Activated naive CD8-positive, alpha-beta T cell treated with anti-CD3 and anti-CD28 coated beads, Interleukin-2, amount 50 U/mL, for 24 hours (primary cell): ENCODE measurements around the gene FOXF1.

ENCODE experiments used
- ATAC-seq: fragments of 150-1000 bp; cut with Tn5 transposase; one replicate; pipeline ENCODE4 v1.10.0; 2021
- DNase-seq: peaks from one replicate; pipeline ENCODE4 v3.0.0; 2021
- H3K27ac Mint-ChIP-seq: one replicate; pipeline ENCODE4 v1.8.0; 2021; ENCODE audit warnings: mild to moderate bottlenecking, mixed read lengths
- H3K27me3 Mint-ChIP-seq: one replicate; pipeline ENCODE4 v1.8.0; 2021; ENCODE audit warnings: mixed read lengths
- H3K36me3 Mint-ChIP-seq: one replicate; pipeline ENCODE4 v1.8.0; 2021; ENCODE audit warnings: low read depth, mixed read lengths
- H3K4me1 Mint-ChIP-seq: one replicate; pipeline ENCODE4 v1.8.0; 2021; ENCODE audit warnings: mixed read lengths
- H3K4me3 Mint-ChIP-seq: one replicate; pipeline ENCODE4 v1.8.0; 2021; ENCODE audit warnings: mild to moderate bottlenecking, moderate library complexity, mixed read lengths
- H3K9me3 Mint-ChIP-seq: one replicate; pipeline ENCODE4 v1.8.0; 2021; ENCODE audit warnings: mixed read lengths

The FOXF1 gene

GRCh38 chr16:86505899-86506864 lies 4.1 kb upstream of the FOXF1 start:
- ATAC-seq = no peak
- H3K27ac Mint-ChIP-seq = no peak overlapping the region

GRCh38 chr16:86507173-86508027 lies 2.9 kb upstream of the FOXF1 start:
- H3K36me3 Mint-ChIP-seq = no peaks in the 10 kb centered on the region
- H3K27ac Mint-ChIP-seq = peak overlapping the region; percentile 70
- ATAC-seq = no peak
- H3K9me3 Mint-ChIP-seq = no peaks in the 10 kb centered on the region
- peak overlapping the region; percentile 34 for H3K4me3 Mint-ChIP-seq
- DNase-seq = no peak
- peaks cover 28% of the 10 kb centered on the region for H3K4me1 Mint-ChIP-seq
- H3K27me3 Mint-ChIP-seq = peaks cover 70% of the 10 kb centered on the region

More at GRCh38 chr16:86505899-86506864, 4.1 kb upstream of the FOXF1 start:
- H3K27me3 Mint-ChIP-seq = peaks cover 71% of the 10 kb centered on the region
- H3K36me3 Mint-ChIP-seq = no peaks in the 10 kb centered on the region
- H3K4me3 Mint-ChIP-seq = peak overlapping the region; percentile 26
- no peak for DNase-seq
- peaks cover 26% of the 10 kb centered on the region for H3K4me1 Mint-ChIP-seq
- H3K9me3 Mint-ChIP-seq = no peaks in the 10 kb centered on the region

- H3K4me1 Mint-ChIP-seq = peaks cover 30% of the 10 kb centered on the region
- peak overlapping the region; percentile 70 for H3K27ac Mint-ChIP-seq
- no peak for DNase-seq
- no peaks in the 10 kb centered on the region for H3K9me3 Mint-ChIP-seq
- peak overlapping the region; percentile 34 for H3K4me3 Mint-ChIP-seq
- ATAC-seq = no peak
- no peaks in the 10 kb centered on the region for H3K36me3 Mint-ChIP-seq
- H3K27me3 Mint-ChIP-seq = peaks cover 68% of the 10 kb centered on the region
Measured at GRCh38 chr16:86508028-86508946, 2.0 kb upstream of the FOXF1 start.

GRCh38 chr16:86508947-86509758 lies 1.2 kb upstream of the FOXF1 start:
- peak overlapping the region; percentile 69 for H3K4me3 Mint-ChIP-seq
- H3K27ac Mint-ChIP-seq = peak overlapping the region; percentile 59
- DNase-seq (no peak), ATAC-seq (no peak)
- no peaks in the 10 kb centered on the region for H3K36me3 Mint-ChIP-seq
- H3K4me1 Mint-ChIP-seq = peaks cover 34% of the 10 kb centered on the region
- H3K27me3 Mint-ChIP-seq = peaks cover 66% of the 10 kb centered on the region
- H3K9me3 Mint-ChIP-seq = no peaks in the 10 kb centered on the region

GRCh38 chr16:86509759-86510464 lies 415 bp upstream of the FOXF1 start:
- DNase-seq (no peak), ATAC-seq (no peak)
- no peak overlapping the region for H3K4me3 Mint-ChIP-seq
- H3K9me3 Mint-ChIP-seq = no peaks in the 10 kb centered on the region
- peaks cover 66% of the 10 kb centered on the region for H3K27me3 Mint-ChIP-seq
- H3K27ac Mint-ChIP-seq = no peak overlapping the region
- no peaks in the 10 kb centered on the region for H3K36me3 Mint-ChIP-seq
- H3K4me1 Mint-ChIP-seq = peaks cover 33% of the 10 kb centered on the region

- no peak for ATAC-seq
- H3K27me3 Mint-ChIP-seq = peaks cover 64% of the 10 kb centered on the region
- H3K36me3 Mint-ChIP-seq = no peaks in the 10 kb centered on the region
- no peak overlapping the region for H3K4me3 Mint-ChIP-seq
- no peaks in the 10 kb centered on the region for H3K9me3 Mint-ChIP-seq
- H3K4me1 Mint-ChIP-seq = peaks cover 23% of the 10 kb centered on the region
- no peak overlapping the region for H3K27ac Mint-ChIP-seq
- DNase-seq = no peak
Measured at GRCh38 chr16:86511317-86512161, 1.2 kb downstream of the FOXF1 start.

- ATAC-seq = no peak
- Mint-ChIP-seq H3K4me3 (no peak overlapping the region), H3K27ac (no peak overlapping the region), H3K36me3 (no peaks in the 10 kb centered on the region), H3K9me3 (no peaks in the 10 kb centered on the region), H3K4me1 (peaks cover 21% of the 10 kb centered on the region), H3K27me3 (peaks cover 62% of the 10 kb centered on the region)
- no peak for DNase-seq
Measured at GRCh38 chr16:86512301-86512859, 2.1 kb downstream of the FOXF1 start.

- no peak for DNase-seq
- H3K9me3 Mint-ChIP-seq = no peaks in the 10 kb centered on the region
- no peak for ATAC-seq
- H3K4me1 Mint-ChIP-seq = peaks cover 15% of the 10 kb centered on the region
- peaks cover 60% of the 10 kb centered on the region for H3K27me3 Mint-ChIP-seq
- H3K4me3 Mint-ChIP-seq = no peak overlapping the region
- H3K36me3 Mint-ChIP-seq = no peaks in the 10 kb centered on the region
- no peak overlapping the region for H3K27ac Mint-ChIP-seq
Measured at GRCh38 chr16:86512860-86513470, 2.6 kb downstream of the FOXF1 start.

GRCh38 chr16:86513471-86514277 lies 3.3 kb downstream of the FOXF1 start:
- Mint-ChIP-seq H3K36me3 (no peaks in the 10 kb centered on the region), H3K9me3 (no peaks in the 10 kb centered on the region), H3K27me3 (peaks cover 63% of the 10 kb centered on the region), H3K4me1 (peaks cover 14% of the 10 kb centered on the region), H3K4me3 (no peak overlapping the region), H3K27ac (peak overlapping the region; percentile 50)
- DNase-seq = no peak
- no peak for ATAC-seq

- Mint-ChIP-seq H3K36me3 (no peaks in the 10 kb centered on the region), H3K4me3 (no peak overlapping the region), H3K9me3 (no peaks in the 10 kb centered on the region), H3K4me1 (peaks cover 12% of the 10 kb centered on the region), H3K27me3 (peaks cover 68% of the 10 kb centered on the region), H3K27ac (no peak overlapping the region)
- ATAC-seq = no peak
- DNase-seq = no peak
Measured at GRCh38 chr16:86514481-86515376, 4.4 kb downstream of the FOXF1 start.
